KMS-11 (cell line): ENCODE measurements around the gene NR2F1-AS1.

Experiments
- H2AFZ ChIP-seq: fragments of 200-600 bp; sonication (generic); 2 replicates; pipeline ENCODE4 v1.6.1; 2016; ENCODE audit warnings: antibody characterized with exemption, mixed run types, low read depth
- H3K27ac ChIP-seq: fragments of 200-600 bp; sonication (generic); 2 replicates; pipeline ENCODE4 v1.6.1; 2016; ENCODE audit warnings: mild to moderate bottlenecking, mixed run types
- H3K27me3 ChIP-seq: fragments of 200-600 bp; sonication (generic); 2 replicates; pipeline ENCODE4 v1.6.1; 2017; ENCODE audit warnings: mild to moderate bottlenecking, low read depth, mixed run types, moderate library complexity; ENCODE audit not compliant: insufficient read depth
- H3K36me3 ChIP-seq: fragments of 200-600 bp; sonication (generic); 2 replicates; pipeline ENCODE4 v1.6.1; 2017; ENCODE audit warnings: mild to moderate bottlenecking, mixed run types; ENCODE audit not compliant: insufficient read depth
- H3K4me1 ChIP-seq: fragments of 200-600 bp; sonication (generic); 2 replicates; pipeline ENCODE4 v1.6.1; 2016; ENCODE audit warnings: mild to moderate bottlenecking, low read depth, mixed run types; ENCODE audit not compliant: poor library complexity, severe bottlenecking
- H3K4me2 ChIP-seq: fragments of 200-600 bp; sonication (generic); 2 replicates; pipeline ENCODE4 v1.7.0; 2016; ENCODE audit warnings: mild to moderate bottlenecking, mixed run types
- H3K4me3 ChIP-seq: fragments of 200-600 bp; sonication (generic); IDR thresholded peaks from 2 replicates; pipeline ENCODE4 v1.6.1; 2017; ENCODE audit warnings: low read depth, low read length, mixed read lengths; ENCODE audit not compliant: insufficient read depth
- H3K79me2 ChIP-seq: fragments of 200-600 bp; sonication (generic); 2 replicates; pipeline ENCODE4 v1.6.1; 2016; ENCODE audit warnings: low read depth, mixed run types; ENCODE audit not compliant: insufficient read depth
- H3K9ac ChIP-seq: fragments of 200-600 bp; sonication (generic); 2 replicates; pipeline ENCODE4 v1.6.1; 2016; ENCODE audit warnings: mild to moderate bottlenecking, mixed run types
- H4K20me1 ChIP-seq: fragments of 200-600 bp; sonication (generic); 2 replicates; pipeline ENCODE4 v1.6.1; 2016; ENCODE audit warnings: mild to moderate bottlenecking, mixed run types; ENCODE audit not compliant: insufficient read depth
- TF ChIP-seq, protein P1 (sequence below): fragments of 200-600 bp; sonication (generic); conservative IDR thresholded peaks from 2 replicates; pipeline ENCODE4 v1.6.1; 2017; ENCODE audit warnings: low read depth, mild to moderate bottlenecking, antibody characterized with exemption, low read length, moderate library complexity, mixed read lengths

NR2F1-AS1 gene

DNA sequence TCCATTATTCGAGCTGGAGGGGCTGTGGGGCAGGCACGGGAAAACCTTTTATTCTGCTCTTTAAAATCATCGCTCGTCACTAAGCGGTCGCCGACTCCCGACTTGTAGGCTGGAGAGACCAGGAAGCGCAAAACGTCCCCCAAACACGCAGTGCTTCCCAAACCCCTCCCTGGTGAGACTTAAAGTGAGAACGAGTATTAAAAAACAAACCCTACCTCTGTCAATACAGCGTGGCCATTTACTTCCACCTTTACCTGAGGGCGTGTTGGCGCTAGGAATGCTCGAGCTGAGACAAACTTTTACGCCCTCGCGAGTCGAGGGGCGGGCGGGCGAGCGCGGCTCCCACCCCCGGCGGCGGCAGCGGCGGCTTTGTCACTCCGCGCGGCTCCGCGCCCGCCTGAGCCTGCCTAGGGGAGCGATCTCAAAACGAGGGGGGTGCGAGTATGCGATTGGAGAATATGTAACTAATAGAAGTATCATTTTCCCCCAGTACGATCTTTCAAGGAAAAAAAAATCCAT is at the start of gene NR2F1-AS1:
NR2F1-AS1 (minus strand) TSS at position 293 of the 519 bp plus-strand sequence.
- Histone ChIP-seq H3K36me3 (no peaks in the 10 kb centered on the region), H3K9ac (peak within 1 kb of the TSS; percentile 8; the same call in 1 of the 2 replicates), H2AFZ (peak within 1 kb of the TSS; percentile 89), H3K27ac (no peak within 1 kb of the TSS), H3K4me2 (peak within 1 kb of the TSS; percentile 95), H3K27me3 (peaks cover 3% of the 10 kb centered on the region; the same call in 1 of the 2 replicates), H4K20me1 (no peaks in the 10 kb centered on the region), H3K4me3 (no peak within 1 kb of the TSS), H3K4me1 (peaks cover 10% of the 10 kb centered on the region), H3K79me2 (no peaks in the 10 kb centered on the region)
- TF ChIP-seq, protein P1, sequence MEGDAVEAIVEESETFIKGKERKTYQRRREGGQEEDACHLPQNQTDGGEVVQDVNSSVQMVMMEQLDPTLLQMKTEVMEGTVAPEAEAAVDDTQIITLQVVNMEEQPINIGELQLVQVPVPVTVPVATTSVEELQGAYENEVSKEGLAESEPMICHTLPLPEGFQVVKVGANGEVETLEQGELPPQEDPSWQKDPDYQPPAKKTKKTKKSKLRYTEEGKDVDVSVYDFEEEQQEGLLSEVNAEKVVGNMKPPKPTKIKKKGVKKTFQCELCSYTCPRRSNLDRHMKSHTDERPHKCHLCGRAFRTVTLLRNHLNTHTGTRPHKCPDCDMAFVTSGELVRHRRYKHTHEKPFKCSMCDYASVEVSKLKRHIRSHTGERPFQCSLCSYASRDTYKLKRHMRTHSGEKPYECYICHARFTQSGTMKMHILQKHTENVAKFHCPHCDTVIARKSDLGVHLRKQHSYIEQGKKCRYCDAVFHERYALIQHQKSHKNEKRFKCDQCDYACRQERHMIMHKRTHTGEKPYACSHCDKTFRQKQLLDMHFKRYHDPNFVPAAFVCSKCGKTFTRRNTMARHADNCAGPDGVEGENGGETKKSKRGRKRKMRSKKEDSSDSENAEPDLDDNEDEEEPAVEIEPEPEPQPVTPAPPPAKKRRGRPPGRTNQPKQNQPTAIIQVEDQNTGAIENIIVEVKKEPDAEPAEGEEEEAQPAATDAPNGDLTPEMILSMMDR, result no peak

DNA sequence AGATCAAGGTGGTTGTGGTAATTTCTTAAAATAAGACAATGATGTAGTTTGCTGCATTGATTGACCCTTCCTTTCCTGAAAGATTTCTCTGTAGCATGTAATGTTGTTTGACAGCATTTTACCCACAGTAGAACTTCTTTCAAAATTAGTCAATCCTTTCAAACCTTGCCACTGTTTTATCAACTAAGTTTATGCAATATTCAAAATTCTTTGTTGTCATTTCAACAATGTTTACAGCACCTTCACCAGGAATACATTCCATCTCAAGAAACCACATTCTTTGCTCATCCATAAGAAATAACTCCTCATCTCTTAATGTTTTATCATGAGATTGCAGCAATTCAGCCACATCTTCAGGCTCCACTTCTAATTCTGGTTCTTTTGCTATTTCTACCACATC is 45.8 kb upstream of the NR2F1-AS1 start:
- Histone ChIP-seq H3K4me1 (peaks cover 3% of the 10 kb centered on the region), H3K79me2 (no peaks in the 10 kb centered on the region), H2AFZ (no peak overlapping the region), H4K20me1 (no peaks in the 10 kb centered on the region), H3K4me3 (no peak overlapping the region), H3K36me3 (no peaks in the 10 kb centered on the region), H3K27ac (no peak overlapping the region), H3K27me3 (no peaks in the 10 kb centered on the region), H3K4me2 (no peak overlapping the region), H3K9ac (no peak overlapping the region)
- TF ChIP-seq, protein P1, result no peak

DNA sequence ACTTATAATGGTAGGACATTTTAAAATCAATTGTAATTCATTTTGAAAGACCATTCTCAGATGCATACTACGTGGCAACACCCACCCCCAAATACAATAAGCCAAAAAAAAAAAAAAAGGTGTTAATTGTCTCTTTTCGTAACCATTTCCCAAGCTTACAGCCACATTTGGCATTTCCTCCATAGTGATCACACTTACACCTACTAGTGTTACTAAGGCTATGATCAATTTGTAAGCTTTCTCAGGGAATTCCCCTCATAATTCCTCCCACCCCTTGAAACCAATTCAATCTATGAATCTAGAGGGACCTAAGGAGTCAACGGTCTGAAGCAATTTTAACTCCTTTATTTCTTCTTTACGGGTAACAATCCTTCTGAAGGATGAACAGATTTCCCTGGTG is 42.1 kb upstream of the NR2F1-AS1 start:
- Histone ChIP-seq H3K79me2 (no peaks in the 10 kb centered on the region), H3K4me2 (no peak overlapping the region), H3K36me3 (no peaks in the 10 kb centered on the region), H3K27me3 (no peaks in the 10 kb centered on the region), H3K4me3 (no peak overlapping the region), H3K4me1 (peaks cover 18% of the 10 kb centered on the region), H2AFZ (no peak overlapping the region), H3K27ac (no peak overlapping the region), H3K9ac (no peak overlapping the region), H4K20me1 (no peaks in the 10 kb centered on the region)
- TF ChIP-seq, protein P1, result no peak

DNA sequence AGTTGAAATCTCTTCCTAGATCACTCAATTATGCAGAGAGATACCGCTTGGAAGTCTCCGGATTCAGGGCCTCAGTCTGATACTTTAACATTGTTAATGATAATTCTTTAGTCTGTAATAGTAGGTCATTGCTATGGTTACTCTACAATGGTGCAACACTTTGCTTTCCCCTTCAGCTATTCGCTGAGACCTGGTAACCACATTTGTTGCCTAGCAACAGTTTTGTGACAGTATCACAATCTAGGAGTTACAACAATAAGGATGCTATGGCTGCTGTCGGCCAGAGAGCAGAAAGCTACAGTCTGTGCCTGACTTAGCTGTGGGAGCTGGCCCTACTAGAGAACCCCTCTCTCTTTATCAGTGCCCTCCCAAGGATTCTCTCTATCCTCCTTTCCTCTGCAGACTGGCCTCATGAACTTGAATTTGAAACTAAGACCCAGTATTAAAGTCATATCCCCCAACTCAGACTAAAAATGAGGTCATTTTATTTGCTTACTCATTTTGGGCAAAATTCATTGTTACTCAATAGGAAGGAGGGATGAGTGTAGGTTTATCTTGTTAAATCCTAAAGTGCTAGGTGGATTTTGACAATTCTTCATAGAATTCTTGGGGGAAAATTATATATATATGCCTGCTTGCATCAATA is 41.3 kb upstream of the NR2F1-AS1 start:
- Histone ChIP-seq H3K9ac (no peak overlapping the region), H3K36me3 (no peaks in the 10 kb centered on the region), H3K4me3 (no peak overlapping the region), H3K4me2 (no peak overlapping the region), H3K4me1 (peaks cover 18% of the 10 kb centered on the region), H3K27me3 (no peaks in the 10 kb centered on the region), H2AFZ (no peak overlapping the region), H3K27ac (no peak overlapping the region), H3K79me2 (no peaks in the 10 kb centered on the region), H4K20me1 (no peaks in the 10 kb centered on the region)
- TF ChIP-seq, protein P1, result no peak
